Endothelial cell of umbilical vein (primary cell): ENCODE results near the gene TAPBP. TPM values are rescaled to one million over a fixed set of nuclear protein-coding genes. Genes with fewer than 3 reads are reported as not detected.
A peak's percentile ranks its signal among the peaks of the same experiment; 100 is the strongest.

Experiments used
- BruUV-seq: library from RNA; stranded (reverse); fragments of 400-500 nt; replicated peaks from 2 replicates; lab custom pipeline; 2021; lab: Mats Ljungman, UMichigan
- CTCF ChIA-PET: fragments of 300-600, 350-600 bp; sonication (Branson Sonifier 250); formaldehyde crosslinking; loops from one replicate; lab custom pipeline; 2021; ENCODE audit warnings: antibody characterized with exemption, inconsistent platforms; lab: Charles Lee
- POLR2A ChIA-PET: fragments of 300-600, 350-600 bp; sonication (Branson Sonifier 250); formaldehyde crosslinking; loops from one replicate; lab custom pipeline; 2021; ENCODE audit warnings: antibody characterized with exemption, inconsistent platforms; lab: Charles Lee
- DNase-seq: peaks from one replicate; pipeline ENCODE4 v3.0.0-alpha.2; 2011; ENCODE audit warnings: low read depth, low spot score
- FAIRE-seq: peaks from 2 replicates; lab custom pipeline; 2011; peaks lifted over from hg19 to GRCh38; lab: Jason Lieb, UNC
- H2AFZ ChIP-seq: 2 replicates; pipeline ENCODE4 v1.6.0; 2012; ENCODE audit warnings: low read depth, low read length, control low read depth, inconsistent platforms
- H3K27ac ChIP-seq: 2 replicates; pipeline ENCODE4 v1.5.1; 2011; ENCODE audit warnings: low read depth, mild to moderate bottlenecking, control low read depth, low read length, moderate library complexity; ENCODE audit not compliant: insufficient read depth
- H3K27me3 ChIP-seq, 2 experiments: 2 replicates each; pipeline versions ENCODE4 v1.6.0 to v1.6.1; 2011; ENCODE audit warnings: low read length in 2 of 2, mixed read lengths in 1 of 2; ENCODE audit not compliant: control insufficient read depth in 2 of 2, insufficient read depth in 2 of 2
- H3K36me3 ChIP-seq, 2 experiments: 2 replicates in 1 of 2; 3 replicates in 1 of 2; pipeline ENCODE4 v1.5.1; 2011; ENCODE audit warnings: low read length in 2 of 2, mild to moderate bottlenecking in 1 of 2, moderate library complexity in 1 of 2; ENCODE audit not compliant: control insufficient read depth in 2 of 2, insufficient read depth in 2 of 2; ENCODE audit errors: extremely low read depth in 1 of 2
- H3K4me1 ChIP-seq: 3 replicates; pipeline ENCODE4 v1.5.1; 2011; ENCODE audit warnings: mild to moderate bottlenecking, low read length; ENCODE audit not compliant: control insufficient read depth, insufficient read depth; ENCODE audit errors: extremely low read depth
- H3K4me2 ChIP-seq: 2 replicates; pipeline ENCODE4 v1.6.1; 2011; ENCODE audit warnings: low read length, control low read depth, mixed read lengths; ENCODE audit not compliant: insufficient read depth
- H3K4me3 ChIP-seq, 3 experiments: fragments of 200-600 bp in 1 of 3; sonication (generic), shearing (Covaris generic) in 1 of 3; replicated peaks in 1 of 3; 2 replicates each; pipeline ENCODE4 v1.5.1; 2011 to 2016; ENCODE audit warnings: control low read depth in 3 of 3, low read length in 3 of 3, mild to moderate bottlenecking in 2 of 3, inconsistent platforms in 1 of 3, low read depth in 1 of 3, moderate library complexity in 1 of 3; ENCODE audit not compliant: insufficient read depth in 1 of 3
- H3K79me2 ChIP-seq: 2 replicates; pipeline ENCODE4 v1.6.0; 2012; ENCODE audit warnings: low read length, inconsistent platforms; ENCODE audit not compliant: control insufficient read depth, insufficient read depth
- H3K9ac ChIP-seq: replicated peaks from 2 replicates; pipeline ENCODE3; 2011; ENCODE audit warnings: low read length, control low read depth; ENCODE audit not compliant: insufficient read depth; ENCODE audit errors: extremely low read depth
- H3K9me1 ChIP-seq: replicated peaks from 3 replicates; pipeline ENCODE4 v1.6.0; 2011; ENCODE audit warnings: mild to moderate bottlenecking, low read length; ENCODE audit not compliant: control insufficient read depth, insufficient read depth; ENCODE audit errors: extremely low read depth
- H3K9me3 ChIP-seq: replicated peaks from 2 replicates; pipeline ENCODE4 v1.5.1; 2012; ENCODE audit warnings: low read length, inconsistent platforms; ENCODE audit not compliant: control insufficient read depth, insufficient read depth
- H4K20me1 ChIP-seq: replicated peaks from 2 replicates; pipeline ENCODE3; 2011; ENCODE audit warnings: mild to moderate bottlenecking, low read length; ENCODE audit not compliant: control insufficient read depth, insufficient read depth; ENCODE audit errors: extremely low read depth
- CTCF ChIP-seq, 2 donors: IDR thresholded peaks; 1 replicate in 1 of 2; 2 replicates in 1 of 2; pipeline ENCODE4 v1.5.1; 2011; ENCODE audit warnings: low read length in 2 of 2, mild to moderate bottlenecking in 2 of 2, moderate library complexity in 2 of 2, control low read depth in 1 of 2, inconsistent platforms in 1 of 2, low read depth in 1 of 2; ENCODE audit not compliant: insufficient read depth in 1 of 2; ENCODE audit errors: extremely low read depth in 1 of 2
- EZH2 ChIP-seq: IDR thresholded peaks from 2 replicates; pipeline ENCODE4 v1.6.1; 2012; ENCODE audit warnings: borderline replicate concordance, low read depth, mild to moderate bottlenecking, moderate library complexity, low read length, inconsistent platforms; ENCODE audit not compliant: severe bottlenecking
- FOS ChIP-seq: IDR thresholded peaks from 2 replicates; pipeline ENCODE4 v1.6.1; 2011; ENCODE audit warnings: mild to moderate bottlenecking, low read length, moderate library complexity, borderline replicate concordance; ENCODE audit not compliant: insufficient read depth
- GATA2 ChIP-seq: IDR thresholded peaks from 2 replicates; pipeline ENCODE4 v1.7.0; 2011; ENCODE audit warnings: low read depth, mild to moderate bottlenecking, moderate library complexity, mixed read lengths, low read length; ENCODE audit not compliant: insufficient read length, insufficient read depth
- JUN ChIP-seq: IDR thresholded peaks from 2 replicates; pipeline ENCODE4 v1.6.1; 2011; ENCODE audit warnings: borderline replicate concordance, low read depth; ENCODE audit not compliant: insufficient read length, insufficient read depth
- MAX ChIP-seq: IDR thresholded peaks from 2 replicates; pipeline ENCODE4 v1.6.1; 2011; ENCODE audit not compliant: insufficient read depth, insufficient read length
- MYC ChIP-seq: IDR thresholded peaks from one replicate; pipeline ENCODE4 v1.6.1; 2011; ENCODE audit warnings: mild to moderate bottlenecking, low read depth, low read length
- POLR2A ChIP-seq: IDR thresholded peaks from 2 replicates; pipeline ENCODE4 v1.6.1; 2012; ENCODE audit warnings: low read depth, mild to moderate bottlenecking, control low read depth, low read length
- POLR2AphosphoS5 ChIP-seq: IDR thresholded peaks from 2 replicates; pipeline ENCODE4 v1.6.1; 2012; ENCODE audit warnings: low read depth, mild to moderate bottlenecking, control low read depth, low read length, moderate library complexity; ENCODE audit not compliant: insufficient read depth
- dilution Hi-C: fragments of 300-500 bp; cut with MboI; formaldehyde crosslinking; loops from one replicate; pipeline ENCODE4 v1.15.0; 2019; ENCODE audit warnings: low sequenced_read_pairs; ENCODE audit not compliant: extremely low pct_ligation_motif_present
- intact Hi-C: fragments of 100-400 bp; cut with micrococcal nuclease; formaldehyde crosslinking; loops from one replicate; pipeline ENCODE4 v1.10.0; 2022
- polyA plus RNA-seq, 4 experiments: library from polyadenylated mRNA; depleted of rRNA in 3 of 4; stranded (reverse) in 3 of 4; unstranded in 1 of 4; fragments of >200 nt; gene quantifications; 2 replicates each; pipeline versions ENCODE4 v1.2.1 to v1.2.3, GENCODE V29; 2011 to 2012; ENCODE audit warnings: missing spikeins in 1 of 4
- total RNA-seq: library from RNA; stranded (reverse); gene quantifications from 2 replicates; pipeline ENCODE4 v1.2.3, GENCODE V29; 2021

Gene TAPBP
- total and polyA plus RNA-seq, 2 donors (not counting 3 experiments of a cell fraction or from before 2014, with no cell fraction given): 69.6 to 98.0 TPM

- no peak overlapping the region for H3K9ac ChIP-seq
- H2AFZ ChIP-seq: no peak overlapping the region
- H3K4me1 ChIP-seq: peaks cover 13% of the 10 kb centered on the region
- FAIRE-seq (no peak), DNase-seq (no peak)
- no peaks in the 10 kb centered on the region for H3K9me3 ChIP-seq
- POLR2A ChIA-PET: interaction anchor here (0.8 to 1.6 kb wide), 2 partner anchors 20 to 21 kb away, joined by 4 to 5 read pairs; partner anchors contain the start of genes B3GALT4 and ZBTB22
- CTCF ChIA-PET: interaction anchor here (2.0 to 3.3 kb wide), 2 partner anchors 8 to 19 kb away, joined by 6 to 39 read pairs; partner anchors contain the start of genes B3GALT4, PFDN6 and WDR46
- H3K27ac ChIP-seq: no peak overlapping the region
- H3K4me3 ChIP-seq: peak overlapping the region in 2 of 3 experiments; percentile 50 to 82
- no peaks in the 10 kb centered on the region for H3K9me1 ChIP-seq
- intact Hi-C loops (no loop called here), dilution Hi-C loops (no loop called here)
- peaks cover 4 to 27% of the 10 kb centered on the region in 2 experiments for H3K36me3 ChIP-seq
- no TSS peak for BruUV-seq
- no peaks in the 10 kb centered on the region for H4K20me1 ChIP-seq
- peaks cover 16% of the 10 kb centered on the region for H3K79me2 ChIP-seq
- H3K27me3 ChIP-seq: no peaks in the 10 kb centered on the region
- no peak for TF ChIP-seq CTCF (IDR thresholded peaks at IDR 0.05; ENCODE audit: extremely low read depth in 1 of 2, insufficient read depth in 1 of 2, low read depth in 1 of 2, low read length in 2 of 2)
- no peak for TF ChIP-seq MAX
- TF ChIP-seq POLR2A: no peak
- no peak for TF ChIP-seq EZH2
- no peak for TF ChIP-seq MYC
- no peak for TF ChIP-seq POLR2AphosphoS5
- TF ChIP-seq FOS: no peak
- TF ChIP-seq GATA2: no peak
- no peak for TF ChIP-seq JUN
- H3K4me2 ChIP-seq: peak overlapping the region; percentile 71
Measured at GRCh38 chr6:33296797-33297405, 17.0 kb downstream of the TAPBP start.
